ENCODE measurements around the gene MRC2.

DNA sequence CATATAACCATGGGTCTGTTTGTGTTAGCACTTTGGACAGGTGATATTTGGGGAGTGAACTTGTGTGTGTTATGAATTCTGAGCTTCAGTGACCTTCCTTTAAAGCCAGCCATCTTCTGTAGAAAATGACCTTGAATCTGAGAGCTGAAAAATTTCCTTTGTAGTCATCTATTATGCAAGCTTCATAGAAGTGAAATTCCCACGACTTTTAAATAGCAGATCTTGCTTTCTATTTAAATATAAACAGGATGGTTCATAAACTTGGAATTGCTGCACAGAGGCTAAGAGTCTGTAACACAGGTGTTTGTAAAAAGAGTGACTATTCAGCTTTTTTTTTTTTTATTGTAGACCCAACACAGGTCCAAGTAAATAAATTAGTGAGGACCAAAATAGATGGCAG lies 95.2 kb downstream of the MRC2 start:
- TF ChIP-seq, protein P1, sequence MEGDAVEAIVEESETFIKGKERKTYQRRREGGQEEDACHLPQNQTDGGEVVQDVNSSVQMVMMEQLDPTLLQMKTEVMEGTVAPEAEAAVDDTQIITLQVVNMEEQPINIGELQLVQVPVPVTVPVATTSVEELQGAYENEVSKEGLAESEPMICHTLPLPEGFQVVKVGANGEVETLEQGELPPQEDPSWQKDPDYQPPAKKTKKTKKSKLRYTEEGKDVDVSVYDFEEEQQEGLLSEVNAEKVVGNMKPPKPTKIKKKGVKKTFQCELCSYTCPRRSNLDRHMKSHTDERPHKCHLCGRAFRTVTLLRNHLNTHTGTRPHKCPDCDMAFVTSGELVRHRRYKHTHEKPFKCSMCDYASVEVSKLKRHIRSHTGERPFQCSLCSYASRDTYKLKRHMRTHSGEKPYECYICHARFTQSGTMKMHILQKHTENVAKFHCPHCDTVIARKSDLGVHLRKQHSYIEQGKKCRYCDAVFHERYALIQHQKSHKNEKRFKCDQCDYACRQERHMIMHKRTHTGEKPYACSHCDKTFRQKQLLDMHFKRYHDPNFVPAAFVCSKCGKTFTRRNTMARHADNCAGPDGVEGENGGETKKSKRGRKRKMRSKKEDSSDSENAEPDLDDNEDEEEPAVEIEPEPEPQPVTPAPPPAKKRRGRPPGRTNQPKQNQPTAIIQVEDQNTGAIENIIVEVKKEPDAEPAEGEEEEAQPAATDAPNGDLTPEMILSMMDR (IDR thresholded peaks at IDR 0.05): no peak
- no peak for TF ChIP-seq POLR2A (IDR thresholded peaks at IDR 0.05)
